ENCODE results near the gene HRH2. TPM values are rescaled to one million over a fixed set of nuclear protein-coding genes. Genes with fewer than 3 reads are reported as not detected.

Gene HRH2
- total RNA-seq, 2 donors from 2014 or later, result 0.78 TPM; not detected in 1

- no peak overlapping the region for H3K4me3 ChIP-seq
- H3K9me3 ChIP-seq, result no peaks in the 10 kb centered on the region
- intact Hi-C loops (cut with DNase I), result no loop called here
- no peak for DNase-seq
- no peak overlapping the region for H3K27ac ChIP-seq
- peaks cover 0 to 7% of the 10 kb centered on the region in 2 donors for H3K27me3 ChIP-seq
- no peaks in the 10 kb centered on the region for H3K4me1 ChIP-seq
- ATAC-seq, result no peak
- TF ChIP-seq CTCF (IDR thresholded peaks at IDR 0.05), result no peak
- no peak for TF ChIP-seq POLR2A (IDR thresholded peaks at IDR 0.05)
- H3K36me3 ChIP-seq (replicated peaks in 1 of 2; ENCODE audit: insufficient read depth in 1 of 2, low read depth in 2 of 2), result no peaks in the 10 kb centered on the region
- 68 to 71% methylated on average over 13 of the region's 13 CpGs for WGBS, 2 donors
Measured at GRCh38 chr5:175677571-175677970, 19.7 kb downstream of the HRH2 start.

DNA sequence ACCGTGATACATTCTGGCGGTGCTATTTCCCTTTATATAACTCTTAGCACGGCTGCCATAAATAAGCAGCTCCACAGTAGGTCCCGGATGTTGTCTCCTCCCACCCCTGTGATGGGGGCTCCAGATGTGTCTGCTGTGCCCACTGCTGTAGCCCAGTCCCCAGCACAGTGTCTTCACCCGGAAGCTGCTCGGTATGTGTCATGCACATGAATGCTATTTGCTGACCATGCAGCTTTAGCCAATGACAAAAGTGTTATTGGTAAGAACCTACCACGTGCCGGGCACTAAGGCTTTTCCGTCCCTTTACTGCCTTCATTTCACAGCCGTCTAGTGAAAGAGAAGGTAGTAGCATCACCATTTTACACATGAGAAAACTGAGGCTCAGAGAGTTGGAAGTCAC is 20.2 kb downstream of the HRH2 start:
- H3K36me3 ChIP-seq (replicated peaks in 1 of 2; ENCODE audit: insufficient read depth in 1 of 2, low read depth in 2 of 2), result no peaks in the 10 kb centered on the region
- ATAC-seq (no peak), DNase-seq (no peak)
- 85 to 88% methylated on average over 10 of the region's 10 CpGs for WGBS, 2 donors
- H3K27ac ChIP-seq, result no peak overlapping the region
- intact Hi-C loops (cut with DNase I), result no loop called here
- H3K4me1 ChIP-seq, result no peaks in the 10 kb centered on the region
- no peaks in the 10 kb centered on the region for H3K9me3 ChIP-seq
- peaks cover 0 to 7% of the 10 kb centered on the region in 2 donors for H3K27me3 ChIP-seq
- no peak overlapping the region for H3K4me3 ChIP-seq
- no peak for TF ChIP-seq POLR2A (IDR thresholded peaks at IDR 0.05)
- TF ChIP-seq CTCF (IDR thresholded peaks at IDR 0.05), result no peak

GRCh38 chr5:175679411-175679810 is 21.5 kb downstream of the HRH2 start:
- H3K4me1 ChIP-seq, result no peaks in the 10 kb centered on the region
- H3K27me3 ChIP-seq, result peaks cover 0 to 7% of the 10 kb centered on the region in 2 donors
- ATAC-seq, result no peak
- DNase-seq, result no peak
- no peak overlapping the region for H3K4me3 ChIP-seq
- H3K27ac ChIP-seq, result no peak overlapping the region
- no peaks in the 10 kb centered on the region for H3K36me3 ChIP-seq (replicated peaks in 1 of 2; ENCODE audit: insufficient read depth in 1 of 2, low read depth in 2 of 2)
- WGBS, 2 donors, result 44 to 45% methylated on average over 3 of the region's 3 CpGs
- no peak for TF ChIP-seq CTCF (IDR thresholded peaks at IDR 0.05)
- TF ChIP-seq POLR2A (IDR thresholded peaks at IDR 0.05), result no peak
- no peaks in the 10 kb centered on the region for H3K9me3 ChIP-seq
- intact Hi-C loops (cut with DNase I), result no loop called here

DNA sequence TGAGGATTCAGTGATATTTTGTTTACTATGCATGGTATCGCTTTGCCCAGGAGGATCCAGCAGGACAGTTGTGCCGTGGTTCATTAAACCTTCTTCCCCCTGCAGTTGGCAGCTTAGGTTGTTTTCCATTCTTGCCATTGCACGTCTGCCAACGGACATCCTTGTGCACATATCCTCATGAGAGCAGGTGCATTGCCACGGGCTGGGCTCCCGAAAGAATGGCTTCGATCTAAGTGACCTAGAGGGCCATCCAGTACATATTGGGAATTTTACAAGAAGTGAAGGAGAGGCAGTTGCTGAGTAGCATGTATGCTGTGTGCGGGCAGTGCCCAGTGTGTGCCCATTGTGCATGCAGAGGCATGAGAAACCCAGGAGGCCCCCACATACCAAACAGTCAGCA is 22.1 kb downstream of the HRH2 start:
- no peak for TF ChIP-seq POLR2A (IDR thresholded peaks at IDR 0.05)
- Histone ChIP-seq H3K36me3 (replicated peaks in 1 of 2; ENCODE audit: insufficient read depth in 1 of 2, low read depth in 2 of 2) (no peaks in the 10 kb centered on the region), H3K27ac (no peak overlapping the region), H3K4me3 (no peak overlapping the region), H3K27me3 (peaks cover 0 to 7% of the 10 kb centered on the region in 2 donors), H3K4me1 (no peaks in the 10 kb centered on the region), H3K9me3 (no peaks in the 10 kb centered on the region)
- WGBS, 2 donors, result 36 to 40% methylated on average over 8 of the region's 8 CpGs
- no peak for DNase-seq
- ATAC-seq, result no peak
- intact Hi-C loops (cut with DNase I), result no loop called here

GRCh38 chr5:175680463-175680862 is 22.6 kb downstream of the HRH2 start:
- no peaks in the 10 kb centered on the region for H3K36me3 ChIP-seq (replicated peaks in 1 of 2; ENCODE audit: insufficient read depth in 1 of 2, low read depth in 2 of 2)
- no peaks in the 10 kb centered on the region for H3K9me3 ChIP-seq
- peaks cover 0 to 7% of the 10 kb centered on the region in 2 donors for H3K27me3 ChIP-seq
- ATAC-seq (no peak), DNase-seq (no peak)
- TF ChIP-seq POLR2A (IDR thresholded peaks at IDR 0.05) (no peak), CTCF (IDR thresholded peaks at IDR 0.05) (no peak)
- 82 to 84% methylated on average over 7 of the region's 7 CpGs for WGBS, 2 donors
- no peak overlapping the region for H3K27ac ChIP-seq
- intact Hi-C loops (cut with DNase I), result no loop called here
- H3K4me3 ChIP-seq, result no peak overlapping the region
- no peaks in the 10 kb centered on the region for H3K4me1 ChIP-seq

All from body of pancreas (tissue), 4 donors.